ENCODE results near the gene TXNDC8. TPM values are rescaled to one million over a fixed set of nuclear protein-coding genes. Genes with fewer than 3 reads are reported as not detected.

Gene TXNDC8
- total RNA-seq, 1 donor from 2014 or later: not detected

GRCh38 chr9:110334871-110335270, 2.8 kb downstream of the TXNDC8 start:
- DNase-seq (no peak), ATAC-seq (no peak)
- no peak overlapping the region for H3K4me3 ChIP-seq
- no peaks in the 10 kb centered on the region for H3K27me3 ChIP-seq (ENCODE audit: low read depth)
- TF ChIP-seq, protein P1, sequence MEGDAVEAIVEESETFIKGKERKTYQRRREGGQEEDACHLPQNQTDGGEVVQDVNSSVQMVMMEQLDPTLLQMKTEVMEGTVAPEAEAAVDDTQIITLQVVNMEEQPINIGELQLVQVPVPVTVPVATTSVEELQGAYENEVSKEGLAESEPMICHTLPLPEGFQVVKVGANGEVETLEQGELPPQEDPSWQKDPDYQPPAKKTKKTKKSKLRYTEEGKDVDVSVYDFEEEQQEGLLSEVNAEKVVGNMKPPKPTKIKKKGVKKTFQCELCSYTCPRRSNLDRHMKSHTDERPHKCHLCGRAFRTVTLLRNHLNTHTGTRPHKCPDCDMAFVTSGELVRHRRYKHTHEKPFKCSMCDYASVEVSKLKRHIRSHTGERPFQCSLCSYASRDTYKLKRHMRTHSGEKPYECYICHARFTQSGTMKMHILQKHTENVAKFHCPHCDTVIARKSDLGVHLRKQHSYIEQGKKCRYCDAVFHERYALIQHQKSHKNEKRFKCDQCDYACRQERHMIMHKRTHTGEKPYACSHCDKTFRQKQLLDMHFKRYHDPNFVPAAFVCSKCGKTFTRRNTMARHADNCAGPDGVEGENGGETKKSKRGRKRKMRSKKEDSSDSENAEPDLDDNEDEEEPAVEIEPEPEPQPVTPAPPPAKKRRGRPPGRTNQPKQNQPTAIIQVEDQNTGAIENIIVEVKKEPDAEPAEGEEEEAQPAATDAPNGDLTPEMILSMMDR (IDR thresholded peaks at IDR 0.05): no peak
- no peaks in the 10 kb centered on the region for H3K9me3 ChIP-seq
- no peaks in the 10 kb centered on the region for H3K36me3 ChIP-seq
- H3K27ac ChIP-seq: no peak overlapping the region
- no peaks in the 10 kb centered on the region for H3K4me1 ChIP-seq
- intact Hi-C loops (cut with DNase I): no loop called here

- Histone ChIP-seq H3K9me3 (no peaks in the 10 kb centered on the region), H3K4me1 (no peaks in the 10 kb centered on the region), H3K4me3 (no peak overlapping the region), H3K27me3 (ENCODE audit: low read depth) (no peaks in the 10 kb centered on the region), H3K27ac (no peak overlapping the region), H3K36me3 (no peaks in the 10 kb centered on the region)
- ATAC-seq (no peak), DNase-seq (no peak)
- intact Hi-C loops (cut with DNase I): no loop called here
- TF ChIP-seq, protein P1 (IDR thresholded peaks at IDR 0.05): no peak
Measured at GRCh38 chr9:110334183-110334582, 3.5 kb downstream of the TXNDC8 start.

- no peak overlapping the region for H3K27ac ChIP-seq
- no peaks in the 10 kb centered on the region for H3K9me3 ChIP-seq
- DNase-seq (no peak), ATAC-seq (no peak)
- intact Hi-C loops (cut with DNase I): no loop called here
- H3K4me1 ChIP-seq: no peaks in the 10 kb centered on the region
- H3K27me3 ChIP-seq (ENCODE audit: low read depth): no peaks in the 10 kb centered on the region
- H3K4me3 ChIP-seq: no peak overlapping the region
- TF ChIP-seq, protein P1 (IDR thresholded peaks at IDR 0.05): no peak
- no peaks in the 10 kb centered on the region for H3K36me3 ChIP-seq
Measured at GRCh38 chr9:110332766-110333165, 4.9 kb downstream of the TXNDC8 start.

GRCh38 chr9:110330484-110331105, 7.1 kb downstream of the TXNDC8 start:
- no peak overlapping the region for H3K27ac ChIP-seq
- no peaks in the 10 kb centered on the region for H3K27me3 ChIP-seq (ENCODE audit: low read depth)
- TF ChIP-seq, protein P1 (IDR thresholded peaks at IDR 0.05): no peak
- DNase-seq (no peak), ATAC-seq (no peak)
- H3K36me3 ChIP-seq: no peaks in the 10 kb centered on the region
- no peaks in the 10 kb centered on the region for H3K9me3 ChIP-seq
- H3K4me3 ChIP-seq: no peak overlapping the region
- intact Hi-C loops (cut with DNase I): no loop called here
- no peaks in the 10 kb centered on the region for H3K4me1 ChIP-seq

DNA sequence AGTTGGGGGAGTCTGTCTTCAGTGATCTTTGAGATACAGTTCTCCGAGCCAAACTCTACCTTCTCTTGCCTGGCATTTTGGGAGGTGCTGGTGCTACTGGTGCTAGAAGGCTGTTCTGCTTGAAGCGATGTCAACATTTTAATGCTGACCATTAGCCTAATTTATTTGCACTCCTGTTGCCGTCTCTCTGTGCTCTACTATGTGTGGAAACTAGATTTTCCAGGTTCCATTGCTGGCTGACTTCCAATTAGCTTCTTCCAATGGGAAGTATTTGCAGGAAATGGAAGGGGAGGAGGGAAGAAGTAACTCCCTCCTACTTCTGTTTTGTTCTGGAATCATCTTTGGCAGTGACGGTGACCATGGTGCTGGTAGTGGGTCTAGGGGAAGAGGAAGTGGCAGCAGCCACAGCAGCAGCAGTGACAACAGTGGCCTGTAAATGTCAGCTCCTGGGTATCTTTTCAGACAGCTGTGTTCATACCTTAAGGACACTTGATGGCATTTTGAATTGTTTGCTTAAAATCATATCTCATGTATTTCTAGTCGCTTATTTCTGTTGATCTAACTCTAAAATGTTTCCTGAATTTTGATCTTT, 7.9 kb downstream of the TXNDC8 start:
- TF ChIP-seq, protein P1 (IDR thresholded peaks at IDR 0.05): no peak
- H3K4me1 ChIP-seq: no peaks in the 10 kb centered on the region
- no peaks in the 10 kb centered on the region for H3K36me3 ChIP-seq
- no peaks in the 10 kb centered on the region for H3K27me3 ChIP-seq (ENCODE audit: low read depth)
- DNase-seq (no peak), ATAC-seq (peak; percentile 42 to 58)
- H3K27ac ChIP-seq: no peak overlapping the region
- intact Hi-C loops (cut with DNase I): no loop called here
- H3K9me3 ChIP-seq: no peaks in the 10 kb centered on the region
- H3K4me3 ChIP-seq: no peak overlapping the region
